Measurements from ENCODE around the gene IZUMO4.

IZUMO4 gene

GRCh38 chr19:2049741-2050348 lies 46.9 kb upstream of the IZUMO4 start:
- DNase-seq (ENCODE audit: extremely low read depth, insufficient read length) = peak; percentile 85
- Histone ChIP-seq H3K4me3 (replicated peaks; ENCODE audit: low read depth, low read length) (peak overlapping the region; percentile 98), H3K27me3 (replicated peaks; ENCODE audit: control insufficient read depth, insufficient read depth, low read length) (no peaks in the 10 kb centered on the region), H3K36me3 (ENCODE audit: control insufficient read depth, insufficient read depth, low read length) (peaks cover 33% of the 10 kb centered on the region)
- no peak for TF ChIP-seq CTCF (IDR thresholded peaks at IDR 0.05; ENCODE audit: insufficient read depth, low read length, poor library complexity, severe bottlenecking)

GRCh38 chr19:2050349-2050990 lies 46.2 kb upstream of the IZUMO4 start:
- Histone ChIP-seq H3K27me3 (replicated peaks; ENCODE audit: control insufficient read depth, insufficient read depth, low read length) (no peaks in the 10 kb centered on the region), H3K4me3 (replicated peaks; ENCODE audit: low read depth, low read length) (peak overlapping the region; percentile 98), H3K36me3 (ENCODE audit: control insufficient read depth, insufficient read depth, low read length) (peaks cover 27% of the 10 kb centered on the region)
- TF ChIP-seq CTCF (IDR thresholded peaks at IDR 0.05; ENCODE audit: insufficient read depth, low read length, poor library complexity, severe bottlenecking) = no peak
- DNase-seq (ENCODE audit: extremely low read depth, insufficient read length) = no peak

DNA sequence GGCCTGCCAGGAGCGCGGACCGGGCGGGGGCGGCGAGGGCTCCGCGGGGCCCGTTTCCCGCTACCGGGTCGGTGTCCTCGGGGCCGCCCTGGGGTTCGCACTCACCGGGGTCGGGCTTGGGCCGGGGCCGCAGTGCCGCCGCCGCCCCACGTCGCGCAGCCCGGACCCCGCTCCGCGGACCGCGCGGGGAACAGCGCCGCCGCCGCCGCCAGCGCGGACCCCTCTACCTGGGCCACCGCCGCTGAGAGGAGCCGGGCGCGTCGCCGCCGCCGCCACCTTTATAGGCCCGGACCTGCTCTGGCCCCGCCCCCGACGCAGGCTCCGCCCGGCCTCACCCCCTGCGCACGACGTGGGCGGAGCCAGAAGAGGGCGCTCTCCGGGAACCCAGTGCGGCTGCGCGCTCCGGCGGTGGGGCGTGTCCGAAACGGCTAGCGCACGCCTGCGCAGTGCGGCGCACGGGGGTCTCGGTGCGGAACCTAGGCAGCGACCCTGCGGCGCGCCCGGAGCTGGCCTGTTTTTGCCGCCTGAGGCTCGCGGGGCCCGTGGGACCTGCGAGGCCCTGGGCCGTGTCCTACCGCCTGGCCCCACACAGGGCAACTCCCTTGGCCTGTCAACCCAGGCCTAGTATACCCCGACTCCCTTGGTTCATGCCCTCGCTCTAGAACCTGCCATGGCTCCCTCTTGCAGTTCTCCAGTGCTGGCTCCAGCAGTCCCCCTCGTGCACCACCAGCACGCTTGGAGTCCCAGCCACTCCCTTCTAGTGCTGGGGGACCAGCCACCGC lies 45.5 kb upstream of the IZUMO4 start, which contains the start of gene MKNK2:
TSS of gene MKNK2 (minus strand) at position 254 of the 782 bp plus-strand sequence. CDS start 393 bp downstream, outside the sequence.
- Histone ChIP-seq H3K4me3 (replicated peaks; ENCODE audit: low read depth, low read length) (peak within 1 kb of the TSS; percentile 98), H3K36me3 (ENCODE audit: control insufficient read depth, insufficient read depth, low read length) (peaks cover 21% of the 10 kb centered on the region), H3K27me3 (replicated peaks; ENCODE audit: control insufficient read depth, insufficient read depth, low read length) (no peaks in the 10 kb centered on the region)
- TF ChIP-seq CTCF (IDR thresholded peaks at IDR 0.05; ENCODE audit: insufficient read depth, low read length, poor library complexity, severe bottlenecking) = peak; percentile 33
- DNase-seq (ENCODE audit: extremely low read depth, insufficient read length) = peak; percentile 90

GRCh38 chr19:2051773-2052704 lies 44.7 kb upstream of the IZUMO4 start:
- Histone ChIP-seq H3K36me3 (ENCODE audit: control insufficient read depth, insufficient read depth, low read length) (peaks cover 16% of the 10 kb centered on the region), H3K4me3 (replicated peaks; ENCODE audit: low read depth, low read length) (peak overlapping the region; percentile 55; the same call in 1 of the 2 replicates), H3K27me3 (replicated peaks; ENCODE audit: control insufficient read depth, insufficient read depth, low read length) (no peaks in the 10 kb centered on the region)
- TF ChIP-seq CTCF (IDR thresholded peaks at IDR 0.05; ENCODE audit: insufficient read depth, low read length, poor library complexity, severe bottlenecking) = peak; percentile 15
- peak; percentile 81 for DNase-seq (ENCODE audit: extremely low read depth, insufficient read length)

Measured in GM06990 (cell line).